Transverse colon (tissue), 3 donors: Measurements from ENCODE around the gene HSDL1.

Experiments used
- CTCF ChIP-seq, 5 experiments: fragments of 200-600 bp in 3 of 5; fragments of 450-650 bp in 2 of 5; sonication (generic) in 3 of 5; IDR thresholded peaks; 1 replicate in 2 of 5; 2 replicates in 3 of 5; pipeline ENCODE4 v1.5.1; 2016 to 2017; ENCODE audit warnings: antibody characterized with exemption in 5 of 5, inconsistent platforms in 3 of 5, mild to moderate bottlenecking in 2 of 5, moderate library complexity in 1 of 5
- EP300 ChIP-seq: sonication (generic); formaldehyde crosslinking; IDR thresholded peaks from one replicate; pipeline ENCODE4 v1.6.1; 2017; ENCODE audit warnings: antibody characterized with exemption, low read depth

- TF ChIP-seq CTCF (IDR thresholded peaks at IDR 0.05) (no peak), EP300 (no peak)
These were observed 31.4 kb upstream of the HSDL1 start for GRCh38 chr16:84176192-84177053.
